Neural progenitor cell (in vitro differentiated cells): ENCODE data around the gene FOXE1. TPM values are rescaled to one million over a fixed set of nuclear protein-coding genes. Genes with fewer than 3 reads are reported as not detected.

Experiments
- DNase-seq: peaks from one replicate; pipeline ENCODE4 v3.0.0-alpha.2; 2016; ENCODE audit warnings: low spot score
- H2AFZ ChIP-seq: fragments of 200-600 bp; sonication (generic); replicated peaks from 2 replicates; pipeline ENCODE4 v1.6.1; 2016; ENCODE audit warnings: antibody characterized with exemption
- H3F3A ChIP-seq: fragments of 200-600 bp; sonication (generic); 2 replicates; pipeline ENCODE4 v1.6.1; 2016; ENCODE audit warnings: antibody characterized with exemption, low read depth
- H3K27ac ChIP-seq: fragments of 200-600 bp; sonication (generic); 2 replicates; pipeline ENCODE4 v1.5.1; 2016; ENCODE audit warnings: mild to moderate bottlenecking
- H3K27me3 ChIP-seq: fragments of 200-600 bp; sonication (generic); 2 replicates; pipeline ENCODE4 v1.6.1; 2016; ENCODE audit warnings: mild to moderate bottlenecking, moderate library complexity
- H3K36me3 ChIP-seq: fragments of 200-600 bp; sonication (generic); 2 replicates; pipeline ENCODE4 v1.5.1; 2016
- H3K4me1 ChIP-seq: fragments of 200-600 bp; sonication (generic); 2 replicates; pipeline ENCODE4 v1.6.1; 2016; ENCODE audit warnings: mixed run types
- H3K4me2 ChIP-seq: fragments of 200-600 bp; sonication (generic); 2 replicates; pipeline ENCODE4 v1.6.1; 2016
- H3K4me3 ChIP-seq: fragments of 200-600 bp; sonication (generic); 2 replicates; pipeline ENCODE4 v1.5.1; 2016
- H3K79me2 ChIP-seq: fragments of 200-600 bp; sonication (generic); 2 replicates; pipeline ENCODE4 v1.6.1; 2016; ENCODE audit warnings: low read depth
- H3K9ac ChIP-seq: fragments of 200-600 bp; sonication (generic); 2 replicates; pipeline ENCODE4 v1.6.1; 2016
- H3K9me3 ChIP-seq: fragments of 200-600 bp; sonication (generic); 2 replicates; pipeline ENCODE4 v1.5.1; 2016; ENCODE audit warnings: low read depth
- H4K20me1 ChIP-seq: fragments of 200-600 bp; sonication (generic); 2 replicates; pipeline ENCODE4 v1.6.1; 2016; ENCODE audit warnings: low read depth
- H3K27ac Mint-ChIP-seq: 3 replicates; pipeline ENCODE4 v1.8.0; 2021; ENCODE audit warnings: mixed read lengths
- H3K27me3 Mint-ChIP-seq: 2 replicates; pipeline ENCODE4 v1.8.0; 2022; ENCODE audit warnings: low read depth, mild to moderate bottlenecking, inconsistent platforms, moderate library complexity, mixed read lengths; ENCODE audit not compliant: insufficient read depth
- H3K36me3 Mint-ChIP-seq: 3 replicates; pipeline ENCODE4 v1.8.0; 2021; ENCODE audit warnings: mixed read lengths
- H3K4me1 Mint-ChIP-seq: 3 replicates; pipeline ENCODE4 v1.8.0; 2021; ENCODE audit warnings: mixed read lengths
- H3K4me3 Mint-ChIP-seq: 3 replicates; pipeline ENCODE4 v1.8.0; 2021; ENCODE audit warnings: mild to moderate bottlenecking, moderate library complexity, mixed read lengths
- H3K9me3 Mint-ChIP-seq: 3 replicates; pipeline ENCODE4 v1.8.0; 2020; ENCODE audit warnings: mixed read lengths
- EZH2 ChIP-seq: fragments of 200-600 bp; sonication (generic); IDR thresholded peaks from 2 replicates; pipeline ENCODE4 v1.6.1; 2017; ENCODE audit warnings: antibody characterized with exemption, mild to moderate bottlenecking, moderate library complexity
- EZH2phosphoT487 ChIP-seq: fragments of 200-600 bp; sonication (generic); IDR thresholded peaks from 2 replicates; pipeline ENCODE4 v1.6.1; 2017; ENCODE audit warnings: antibody characterized with exemption
- total RNA-seq: library from RNA; depleted of rRNA; stranded (reverse); fragments of >200 nt; gene quantifications from 2 replicates; pipeline ENCODE4 v1.2.3, GENCODE V29; 2015; ENCODE audit warnings: low replicate concordance
- TF ChIP-seq, protein P1 (sequence below): fragments of 200-600 bp; sonication (generic); IDR thresholded peaks from 2 replicates; pipeline ENCODE4 v1.5.1; 2017; ENCODE audit warnings: antibody characterized with exemption, mild to moderate bottlenecking

Gene FOXE1
- total RNA-seq, 1 donor from 2014 or later: not detected

DNA sequence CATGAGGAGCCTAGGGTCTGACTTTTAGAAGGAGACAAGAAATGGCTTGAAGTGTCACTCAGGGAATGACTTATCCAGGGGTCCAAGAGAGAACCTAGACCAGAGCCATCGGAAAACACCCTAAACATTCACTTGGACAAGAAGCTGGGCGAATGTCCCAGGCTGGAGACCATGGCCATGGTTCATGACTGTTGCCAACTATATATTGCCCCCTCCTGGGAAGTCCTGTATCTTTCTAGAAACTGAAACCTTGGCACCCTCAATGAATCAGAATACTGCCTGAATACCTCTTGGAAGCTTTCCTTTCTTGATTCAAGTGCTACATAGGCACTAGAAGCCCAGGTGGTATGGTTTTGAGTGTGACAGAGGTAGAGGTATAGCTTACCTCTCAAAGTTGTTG is 39.4 kb downstream of the FOXE1 start:
- DNase-seq: no peak
- Histone ChIP-seq H3K36me3 (no peaks in the 10 kb centered on the region), H3K4me3 (no peak overlapping the region), H4K20me1 (no peaks in the 10 kb centered on the region), H3K27me3 (peaks cover 5% of the 10 kb centered on the region), H3K4me2 (no peak overlapping the region), H3K9ac (no peak overlapping the region), H3K9me3 (no peaks in the 10 kb centered on the region), H3F3A (peaks cover 5% of the 10 kb centered on the region), H3K79me2 (no peaks in the 10 kb centered on the region), H3K27ac (no peak overlapping the region), H3K4me1 (no peaks in the 10 kb centered on the region), H2AFZ (no peak overlapping the region)
- TF ChIP-seq EZH2 (no peak), EZH2phosphoT487 (no peak)
- TF ChIP-seq, protein P1, sequence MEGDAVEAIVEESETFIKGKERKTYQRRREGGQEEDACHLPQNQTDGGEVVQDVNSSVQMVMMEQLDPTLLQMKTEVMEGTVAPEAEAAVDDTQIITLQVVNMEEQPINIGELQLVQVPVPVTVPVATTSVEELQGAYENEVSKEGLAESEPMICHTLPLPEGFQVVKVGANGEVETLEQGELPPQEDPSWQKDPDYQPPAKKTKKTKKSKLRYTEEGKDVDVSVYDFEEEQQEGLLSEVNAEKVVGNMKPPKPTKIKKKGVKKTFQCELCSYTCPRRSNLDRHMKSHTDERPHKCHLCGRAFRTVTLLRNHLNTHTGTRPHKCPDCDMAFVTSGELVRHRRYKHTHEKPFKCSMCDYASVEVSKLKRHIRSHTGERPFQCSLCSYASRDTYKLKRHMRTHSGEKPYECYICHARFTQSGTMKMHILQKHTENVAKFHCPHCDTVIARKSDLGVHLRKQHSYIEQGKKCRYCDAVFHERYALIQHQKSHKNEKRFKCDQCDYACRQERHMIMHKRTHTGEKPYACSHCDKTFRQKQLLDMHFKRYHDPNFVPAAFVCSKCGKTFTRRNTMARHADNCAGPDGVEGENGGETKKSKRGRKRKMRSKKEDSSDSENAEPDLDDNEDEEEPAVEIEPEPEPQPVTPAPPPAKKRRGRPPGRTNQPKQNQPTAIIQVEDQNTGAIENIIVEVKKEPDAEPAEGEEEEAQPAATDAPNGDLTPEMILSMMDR: no peak
- Mint-ChIP-seq H3K4me3 (no peak overlapping the region), H3K9me3 (peaks cover 3% of the 10 kb centered on the region), H3K27ac (no peak overlapping the region), H3K36me3 (no peaks in the 10 kb centered on the region), H3K27me3 (no peaks in the 10 kb centered on the region), H3K4me1 (peaks cover 2% of the 10 kb centered on the region)

DNA sequence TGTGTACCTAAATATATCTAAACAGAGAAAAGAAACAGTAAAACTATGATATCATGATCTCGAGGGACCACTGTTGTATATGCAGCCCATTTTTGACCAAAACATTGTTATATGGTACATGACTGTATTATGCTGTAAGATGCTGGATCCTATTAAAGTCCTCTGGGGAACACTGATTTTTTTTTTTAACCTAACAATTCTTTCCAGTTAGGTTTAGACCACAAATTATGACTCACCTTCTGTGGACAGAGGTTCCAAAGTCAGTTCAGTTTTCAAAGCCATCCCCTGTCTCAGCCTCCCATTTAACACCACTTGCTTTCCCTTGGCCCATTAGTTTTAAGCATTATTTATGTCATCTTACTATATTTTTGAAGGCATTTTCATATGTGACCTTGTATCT is 42.2 kb downstream of the FOXE1 start:
- TF ChIP-seq EZH2phosphoT487 (no peak), EZH2 (no peak)
- TF ChIP-seq, protein P1: no peak
- no peak overlapping the region for H3K4me3 ChIP-seq
- H4K20me1 ChIP-seq: no peaks in the 10 kb centered on the region
- Mint-ChIP-seq H3K4me3 (no peak overlapping the region), H3K27ac (no peak overlapping the region), H3K4me1 (peaks cover 2% of the 10 kb centered on the region), H3K36me3 (no peaks in the 10 kb centered on the region), H3K27me3 (peaks cover 4% of the 10 kb centered on the region), H3K9me3 (peaks cover 3% of the 10 kb centered on the region)
- no peak overlapping the region for H2AFZ ChIP-seq
- H3K4me2 ChIP-seq: no peak overlapping the region
- H3K79me2 ChIP-seq: no peaks in the 10 kb centered on the region
- peaks cover 5% of the 10 kb centered on the region for H3F3A ChIP-seq
- no peaks in the 10 kb centered on the region for H3K4me1 ChIP-seq
- no peak overlapping the region for H3K27ac ChIP-seq
- H3K9me3 ChIP-seq: no peaks in the 10 kb centered on the region
- DNase-seq: no peak
- no peaks in the 10 kb centered on the region for H3K36me3 ChIP-seq
- H3K27me3 ChIP-seq: peaks cover 5% of the 10 kb centered on the region
- H3K9ac ChIP-seq: no peak overlapping the region

DNA sequence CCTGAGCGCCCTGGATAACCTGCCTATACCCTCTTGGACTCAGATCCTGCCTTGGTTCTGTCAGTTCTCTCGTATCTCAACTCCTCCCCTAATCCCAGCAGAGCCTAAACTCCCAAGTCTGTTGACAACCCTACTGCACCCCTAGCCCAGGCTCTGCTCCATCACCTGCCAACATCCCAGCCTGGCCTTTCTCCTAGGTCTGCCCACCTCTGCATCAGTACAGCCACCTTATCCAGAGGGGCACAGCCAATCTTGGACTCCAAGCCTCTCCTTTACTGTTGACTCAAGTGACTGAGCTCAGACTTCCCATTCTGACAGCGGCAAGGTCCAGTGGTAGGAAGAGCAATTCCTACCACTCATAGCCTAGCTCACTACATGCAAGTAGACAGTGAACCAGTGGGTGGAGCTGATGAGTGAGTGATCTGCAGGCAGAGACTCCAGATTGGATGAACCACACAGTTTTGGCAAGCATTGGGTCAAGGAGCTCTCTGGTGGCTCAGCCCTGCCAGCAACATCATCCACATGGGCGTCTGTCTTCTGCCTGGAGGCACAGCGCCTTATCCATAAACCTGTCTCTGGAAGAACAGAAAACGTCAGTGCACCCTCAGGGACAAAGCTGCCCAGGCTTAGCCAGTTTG is 42.8 kb downstream of the FOXE1 start:
- Mint-ChIP-seq H3K36me3 (no peaks in the 10 kb centered on the region), H3K27ac (no peak overlapping the region)

More for the DNA sequence above, 42.8 kb downstream of the FOXE1 start:
- Histone ChIP-seq H4K20me1 (no peaks in the 10 kb centered on the region), H3K36me3 (no peaks in the 10 kb centered on the region), H3K79me2 (no peaks in the 10 kb centered on the region), H3K27ac (no peak overlapping the region), H3K4me1 (no peaks in the 10 kb centered on the region), H3K27me3 (peaks cover 5% of the 10 kb centered on the region), H3K4me2 (no peak overlapping the region), H3K4me3 (no peak overlapping the region), H3K9me3 (no peaks in the 10 kb centered on the region), H2AFZ (no peak overlapping the region), H3K9ac (no peak overlapping the region), H3F3A (no peaks in the 10 kb centered on the region)
- Mint-ChIP-seq H3K9me3 (peaks cover 3% of the 10 kb centered on the region), H3K4me1 (peaks cover 2% of the 10 kb centered on the region), H3K27me3 (peaks cover 4% of the 10 kb centered on the region), H3K4me3 (no peak overlapping the region)
- TF ChIP-seq, protein P1: peak; percentile 49
- TF ChIP-seq EZH2: no peak
- DNase-seq: peak; percentile 65
